B cell (primary cell): ENCODE data around the gene NBAS.
"Not testable (repeated sequence)": the region's sequence is repeated elsewhere in the genome, so short reads cannot be mapped to it uniquely, and the experiment has no call there.

Experiments
- CTCF ChIP-seq: fragments of 200-600 bp; IDR thresholded peaks from one replicate; pipeline ENCODE4 v1.8.0; 2022; ENCODE audit warnings: antibody characterized with exemption, mild to moderate bottlenecking
- EZH2 ChIP-seq: IDR thresholded peaks from 2 replicates; pipeline ENCODE4 v1.6.1; 2012; ENCODE audit warnings: borderline replicate concordance, low read depth, mild to moderate bottlenecking, moderate library complexity, low read length; ENCODE audit not compliant: insufficient read depth, poor library complexity, severe bottlenecking

GRCh38 chr2:15439366-15439765, 121.8 kb downstream of the NBAS start:
- TF ChIP-seq EZH2, CTCF: not testable (repeated sequence)
